Neural progenitor cell (in vitro differentiated cells): Measurements from ENCODE around the gene ACACB. TPM values are rescaled to one million over a fixed set of nuclear protein-coding genes. Genes with fewer than 3 reads are reported as not detected.

Source experiments
- DNase-seq: peaks from one replicate; pipeline ENCODE4 v3.0.0-alpha.2; 2016; ENCODE audit warnings: low spot score
- H2AFZ ChIP-seq: fragments of 200-600 bp; sonication (generic); replicated peaks from 2 replicates; pipeline ENCODE4 v1.6.1; 2016; ENCODE audit warnings: antibody characterized with exemption
- H3F3A ChIP-seq: fragments of 200-600 bp; sonication (generic); 2 replicates; pipeline ENCODE4 v1.6.1; 2016; ENCODE audit warnings: antibody characterized with exemption, low read depth
- H3K27ac ChIP-seq: fragments of 200-600 bp; sonication (generic); 2 replicates; pipeline ENCODE4 v1.5.1; 2016; ENCODE audit warnings: mild to moderate bottlenecking
- H3K27me3 ChIP-seq: fragments of 200-600 bp; sonication (generic); 2 replicates; pipeline ENCODE4 v1.6.1; 2016; ENCODE audit warnings: mild to moderate bottlenecking, moderate library complexity
- H3K36me3 ChIP-seq: fragments of 200-600 bp; sonication (generic); 2 replicates; pipeline ENCODE4 v1.5.1; 2016
- H3K4me1 ChIP-seq: fragments of 200-600 bp; sonication (generic); 2 replicates; pipeline ENCODE4 v1.6.1; 2016; ENCODE audit warnings: mixed run types
- H3K4me2 ChIP-seq: fragments of 200-600 bp; sonication (generic); 2 replicates; pipeline ENCODE4 v1.6.1; 2016
- H3K4me3 ChIP-seq: fragments of 200-600 bp; sonication (generic); 2 replicates; pipeline ENCODE4 v1.5.1; 2016
- H3K79me2 ChIP-seq: fragments of 200-600 bp; sonication (generic); 2 replicates; pipeline ENCODE4 v1.6.1; 2016; ENCODE audit warnings: low read depth
- H3K9ac ChIP-seq: fragments of 200-600 bp; sonication (generic); 2 replicates; pipeline ENCODE4 v1.6.1; 2016
- H3K9me3 ChIP-seq: fragments of 200-600 bp; sonication (generic); 2 replicates; pipeline ENCODE4 v1.5.1; 2016; ENCODE audit warnings: low read depth
- H4K20me1 ChIP-seq: fragments of 200-600 bp; sonication (generic); 2 replicates; pipeline ENCODE4 v1.6.1; 2016; ENCODE audit warnings: low read depth
- H3K27ac Mint-ChIP-seq: 3 replicates; pipeline ENCODE4 v1.8.0; 2021; ENCODE audit warnings: mixed read lengths
- H3K27me3 Mint-ChIP-seq: 2 replicates; pipeline ENCODE4 v1.8.0; 2022; ENCODE audit warnings: low read depth, mild to moderate bottlenecking, inconsistent platforms, moderate library complexity, mixed read lengths; ENCODE audit not compliant: insufficient read depth
- H3K36me3 Mint-ChIP-seq: 3 replicates; pipeline ENCODE4 v1.8.0; 2021; ENCODE audit warnings: mixed read lengths
- H3K4me1 Mint-ChIP-seq: 3 replicates; pipeline ENCODE4 v1.8.0; 2021; ENCODE audit warnings: mixed read lengths
- H3K4me3 Mint-ChIP-seq: 3 replicates; pipeline ENCODE4 v1.8.0; 2021; ENCODE audit warnings: mild to moderate bottlenecking, moderate library complexity, mixed read lengths
- H3K9me3 Mint-ChIP-seq: 3 replicates; pipeline ENCODE4 v1.8.0; 2020; ENCODE audit warnings: mixed read lengths
- EZH2 ChIP-seq: fragments of 200-600 bp; sonication (generic); IDR thresholded peaks from 2 replicates; pipeline ENCODE4 v1.6.1; 2017; ENCODE audit warnings: antibody characterized with exemption, mild to moderate bottlenecking, moderate library complexity
- EZH2phosphoT487 ChIP-seq: fragments of 200-600 bp; sonication (generic); IDR thresholded peaks from 2 replicates; pipeline ENCODE4 v1.6.1; 2017; ENCODE audit warnings: antibody characterized with exemption
- total RNA-seq: library from RNA; depleted of rRNA; stranded (reverse); fragments of >200 nt; gene quantifications from 2 replicates; pipeline ENCODE4 v1.2.3, GENCODE V29; 2015; ENCODE audit warnings: low replicate concordance
- TF ChIP-seq, protein P1 (sequence below): fragments of 200-600 bp; sonication (generic); IDR thresholded peaks from 2 replicates; pipeline ENCODE4 v1.5.1; 2017; ENCODE audit warnings: antibody characterized with exemption, mild to moderate bottlenecking

The ACACB gene
- total RNA-seq, 1 donor from 2014 or later, result 2.4 TPM

DNA sequence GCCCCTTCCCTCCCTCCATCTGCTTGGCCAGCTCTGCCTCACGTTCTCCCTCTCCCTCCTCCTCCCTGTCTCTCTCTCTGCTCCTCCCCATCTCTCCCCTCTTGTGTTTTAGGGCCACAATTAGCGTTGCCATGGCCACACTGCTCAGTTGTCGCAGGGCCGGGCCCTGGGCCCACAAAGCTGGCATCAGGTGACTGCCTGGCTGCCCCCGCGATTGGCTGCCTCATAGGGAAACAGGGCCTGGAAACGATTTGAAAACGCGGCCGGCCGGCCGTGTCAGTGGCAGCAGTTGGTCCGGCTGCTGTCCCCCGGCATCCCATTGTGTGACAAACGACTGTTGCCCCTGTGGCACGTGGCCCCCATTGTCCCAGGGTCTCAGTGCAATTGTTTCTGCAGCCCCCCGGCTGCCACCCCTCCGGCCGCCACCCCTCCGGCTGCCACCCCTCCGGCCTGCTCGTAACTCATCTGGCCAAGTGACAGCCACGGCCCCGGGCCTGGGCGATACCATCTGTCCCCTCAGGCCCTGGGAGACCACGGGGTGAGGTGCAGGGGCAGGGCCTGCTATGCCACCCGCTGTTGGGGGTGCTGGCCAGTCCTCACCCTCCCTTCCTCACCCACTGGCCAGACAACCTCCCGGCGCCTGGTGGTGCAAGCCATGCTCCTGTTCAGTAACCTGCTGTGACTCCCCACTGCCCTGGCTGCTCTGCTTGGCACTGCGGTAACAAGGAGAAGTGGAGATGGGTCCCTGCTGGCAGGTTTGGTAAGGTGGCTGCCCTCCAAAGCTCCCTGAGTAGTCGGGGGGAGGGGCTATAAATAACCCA is 175.3 kb downstream of the ACACB start:
- peak overlapping the region; percentile 18 for H2AFZ ChIP-seq
- Mint-ChIP-seq H3K27me3 (peaks cover 21% of the 10 kb centered on the region), H3K9me3 (no peaks in the 10 kb centered on the region), H3K4me3 (peak overlapping the region; percentile 18), H3K4me1 (peaks cover 28% of the 10 kb centered on the region), H3K36me3 (no peaks in the 10 kb centered on the region), H3K27ac (peak overlapping the region; percentile 87)
- H3F3A ChIP-seq, result peaks cover 23% of the 10 kb centered on the region
- H3K4me3 ChIP-seq, result no peak overlapping the region
- no peaks in the 10 kb centered on the region for H3K36me3 ChIP-seq
- no peaks in the 10 kb centered on the region for H4K20me1 ChIP-seq
- H3K4me1 ChIP-seq, result peaks cover 19% of the 10 kb centered on the region
- H3K79me2 ChIP-seq, result no peaks in the 10 kb centered on the region
- H3K27ac ChIP-seq, result peak overlapping the region; percentile 80
- H3K9me3 ChIP-seq, result no peaks in the 10 kb centered on the region
- H3K9ac ChIP-seq, result no peak overlapping the region
- DNase-seq, result peak; percentile 96
- TF ChIP-seq EZH2 (no peak), EZH2phosphoT487 (no peak)
- TF ChIP-seq, protein P1, sequence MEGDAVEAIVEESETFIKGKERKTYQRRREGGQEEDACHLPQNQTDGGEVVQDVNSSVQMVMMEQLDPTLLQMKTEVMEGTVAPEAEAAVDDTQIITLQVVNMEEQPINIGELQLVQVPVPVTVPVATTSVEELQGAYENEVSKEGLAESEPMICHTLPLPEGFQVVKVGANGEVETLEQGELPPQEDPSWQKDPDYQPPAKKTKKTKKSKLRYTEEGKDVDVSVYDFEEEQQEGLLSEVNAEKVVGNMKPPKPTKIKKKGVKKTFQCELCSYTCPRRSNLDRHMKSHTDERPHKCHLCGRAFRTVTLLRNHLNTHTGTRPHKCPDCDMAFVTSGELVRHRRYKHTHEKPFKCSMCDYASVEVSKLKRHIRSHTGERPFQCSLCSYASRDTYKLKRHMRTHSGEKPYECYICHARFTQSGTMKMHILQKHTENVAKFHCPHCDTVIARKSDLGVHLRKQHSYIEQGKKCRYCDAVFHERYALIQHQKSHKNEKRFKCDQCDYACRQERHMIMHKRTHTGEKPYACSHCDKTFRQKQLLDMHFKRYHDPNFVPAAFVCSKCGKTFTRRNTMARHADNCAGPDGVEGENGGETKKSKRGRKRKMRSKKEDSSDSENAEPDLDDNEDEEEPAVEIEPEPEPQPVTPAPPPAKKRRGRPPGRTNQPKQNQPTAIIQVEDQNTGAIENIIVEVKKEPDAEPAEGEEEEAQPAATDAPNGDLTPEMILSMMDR, result no peak
- H3K4me2 ChIP-seq, result peak overlapping the region; percentile 67
- no peaks in the 10 kb centered on the region for H3K27me3 ChIP-seq

GRCh38 chr12:109292342-109292711 is 175.9 kb downstream of the ACACB start:
- Histone ChIP-seq H3K4me3 (no peak overlapping the region), H3K9me3 (no peaks in the 10 kb centered on the region), H3K79me2 (no peaks in the 10 kb centered on the region), H3K36me3 (no peaks in the 10 kb centered on the region), H3K9ac (no peak overlapping the region), H3K27me3 (no peaks in the 10 kb centered on the region), H4K20me1 (no peaks in the 10 kb centered on the region), H3K4me1 (peaks cover 19% of the 10 kb centered on the region), H3F3A (peaks cover 23% of the 10 kb centered on the region), H2AFZ (peak overlapping the region; percentile 18), H3K4me2 (peak overlapping the region; percentile 67), H3K27ac (no peak overlapping the region)
- no peak for DNase-seq
- Mint-ChIP-seq H3K27ac (no peak overlapping the region), H3K27me3 (peaks cover 20% of the 10 kb centered on the region), H3K4me3 (no peak overlapping the region), H3K36me3 (no peaks in the 10 kb centered on the region), H3K9me3 (no peaks in the 10 kb centered on the region), H3K4me1 (peaks cover 28% of the 10 kb centered on the region)
- TF ChIP-seq EZH2phosphoT487 (no peak), EZH2 (no peak)
- TF ChIP-seq, protein P1, result no peak

DNA sequence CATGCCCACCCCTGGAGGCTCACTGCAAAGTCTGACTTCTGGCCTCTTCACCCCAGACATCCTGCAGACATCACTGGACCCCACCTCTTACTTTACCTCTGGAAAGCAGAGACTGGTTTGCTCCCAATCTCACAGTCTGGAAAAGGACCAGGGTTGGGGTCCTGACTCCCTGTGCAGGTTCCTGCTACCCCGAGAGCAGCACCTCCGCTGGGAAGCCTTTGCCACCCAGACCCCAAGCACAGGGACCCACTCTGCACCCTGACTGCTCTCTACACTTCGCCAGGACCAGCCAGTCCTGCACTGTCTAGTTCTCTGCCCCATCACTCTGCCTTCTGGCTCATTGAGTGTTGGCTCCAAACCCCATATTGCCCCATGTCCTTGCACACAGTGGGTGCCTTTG is 176.7 kb downstream of the ACACB start:
- H3K27ac Mint-ChIP-seq, result peak overlapping the region; percentile 87

More for the DNA sequence above, 176.7 kb downstream of the ACACB start:
- Histone ChIP-seq H4K20me1 (no peaks in the 10 kb centered on the region), H3F3A (peaks cover 23% of the 10 kb centered on the region), H3K4me3 (no peak overlapping the region), H3K9ac (no peak overlapping the region), H3K4me1 (peaks cover 19% of the 10 kb centered on the region), H3K27me3 (no peaks in the 10 kb centered on the region), H3K79me2 (no peaks in the 10 kb centered on the region), H3K4me2 (no peak overlapping the region), H3K36me3 (no peaks in the 10 kb centered on the region), H2AFZ (peak overlapping the region; percentile 42), H3K9me3 (no peaks in the 10 kb centered on the region), H3K27ac (no peak overlapping the region)
- no peaks in the 10 kb centered on the region for H3K9me3 Mint-ChIP-seq
- H3K4me3 Mint-ChIP-seq, result no peak overlapping the region
- H3K36me3 Mint-ChIP-seq, result no peaks in the 10 kb centered on the region
- TF ChIP-seq, protein P1, result no peak
- no peak for TF ChIP-seq EZH2phosphoT487
- no peak for TF ChIP-seq EZH2
- no peak for DNase-seq
- H3K27me3 Mint-ChIP-seq, result peaks cover 20% of the 10 kb centered on the region
- H3K4me1 Mint-ChIP-seq, result peaks cover 28% of the 10 kb centered on the region
